A549 treated with Mapracorat at 1 μM for 4 hours (cell line): ENCODE data around the gene SDHAF1. TPM values are rescaled to one million over a fixed set of nuclear protein-coding genes. Genes with fewer than 3 reads are reported as not detected.

Experiments
- total RNA-seq: library from RNA; stranded (reverse); fragments of 200-300 nt; extraction: Qiagen RNA extraction; gene quantifications from 5 replicates; pipeline ENCODE4 v1.2.3, GENCODE V29; 2022

Gene SDHAF1, protein sequence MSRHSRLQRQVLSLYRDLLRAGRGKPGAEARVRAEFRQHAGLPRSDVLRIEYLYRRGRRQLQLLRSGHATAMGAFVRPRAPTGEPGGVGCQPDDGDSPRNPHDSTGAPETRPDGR
- total RNA-seq, result 28.4 to 51.5 TPM (median 47.8 TPM) in 5 replicates

DNA sequence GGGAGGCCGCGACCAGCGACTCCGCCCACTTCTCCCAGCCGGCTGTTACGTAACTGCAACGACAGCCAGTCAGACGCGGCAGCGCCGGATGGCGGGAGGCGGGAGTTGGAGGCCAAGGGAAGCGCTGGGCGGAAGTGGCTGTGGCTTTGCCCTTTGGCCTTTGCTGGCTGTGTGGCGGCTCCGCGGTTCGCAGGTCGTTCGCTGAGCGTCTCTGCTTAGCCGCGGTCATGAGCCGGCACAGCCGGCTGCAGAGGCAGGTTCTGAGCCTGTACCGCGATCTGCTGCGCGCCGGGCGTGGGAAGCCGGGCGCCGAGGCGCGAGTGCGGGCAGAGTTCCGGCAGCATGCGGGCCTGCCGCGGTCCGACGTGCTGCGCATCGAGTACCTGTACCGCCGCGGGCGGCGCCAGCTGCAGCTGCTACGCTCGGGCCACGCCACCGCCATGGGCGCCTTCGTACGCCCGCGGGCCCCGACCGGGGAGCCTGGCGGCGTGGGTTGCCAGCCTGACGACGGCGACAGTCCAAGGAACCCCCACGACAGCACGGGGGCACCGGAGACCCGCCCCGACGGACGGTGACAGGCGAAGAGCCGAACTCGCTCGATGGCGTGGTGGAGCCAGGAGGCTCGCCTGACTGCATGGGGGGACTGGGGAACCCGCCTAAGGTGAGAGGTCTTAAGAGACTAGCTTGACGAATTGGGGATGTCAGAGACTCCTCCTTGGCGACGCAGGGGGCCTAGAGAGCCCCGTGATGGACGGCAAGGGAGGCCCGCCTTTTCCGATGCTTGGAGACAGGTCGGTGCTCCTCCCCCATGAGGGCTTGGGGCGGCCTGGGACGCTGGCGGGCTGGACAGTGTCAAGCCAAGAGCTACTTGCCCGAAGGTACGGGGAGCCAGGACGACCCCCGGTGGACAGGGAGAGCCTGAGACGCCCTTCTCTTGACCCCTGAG, at the start of gene SDHAF1:
SDHAF1 (plus strand) TSS at position 141 of the 946 bp plus-strand sequence; CDS start at position 228, 87 bp downstream.

DNA sequence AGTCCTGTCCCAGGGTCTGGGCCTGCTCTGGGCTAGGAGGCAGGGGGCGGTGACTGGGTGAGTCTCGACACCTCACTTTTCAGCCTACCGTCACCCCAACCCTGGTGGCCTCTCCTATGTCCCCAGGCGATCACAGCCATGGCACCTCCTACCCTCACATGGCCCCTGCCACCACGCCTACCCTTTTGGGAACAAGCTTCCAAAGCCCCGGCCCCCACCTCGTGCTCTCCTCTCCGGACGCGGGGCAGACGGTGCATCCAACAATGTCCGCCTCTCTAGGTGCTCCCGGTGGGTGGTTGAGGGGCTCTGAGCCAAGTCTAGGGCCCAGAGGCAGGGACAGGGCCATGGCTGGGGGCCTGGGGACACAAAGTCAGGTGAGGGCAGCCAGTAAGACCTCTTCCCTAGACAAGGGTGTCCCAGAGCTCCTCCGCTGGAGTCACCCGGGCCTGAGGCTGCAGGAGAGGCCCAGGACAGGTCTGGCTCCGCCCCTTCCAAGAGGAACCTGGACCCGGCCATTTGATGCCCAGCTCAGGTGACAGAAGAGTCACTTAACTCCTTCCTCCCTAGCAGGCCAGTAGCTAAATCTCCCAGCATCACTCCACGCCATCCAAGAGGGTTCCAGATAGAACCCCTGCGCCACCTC, 13.5 kb downstream of the SDHAF1 start, which contains the start of gene SYNE4:
SYNE4 (minus strand) TSS at position 478 of the 643 bp plus-strand sequence; CDS start at position 346, 132 bp downstream.

DNA sequence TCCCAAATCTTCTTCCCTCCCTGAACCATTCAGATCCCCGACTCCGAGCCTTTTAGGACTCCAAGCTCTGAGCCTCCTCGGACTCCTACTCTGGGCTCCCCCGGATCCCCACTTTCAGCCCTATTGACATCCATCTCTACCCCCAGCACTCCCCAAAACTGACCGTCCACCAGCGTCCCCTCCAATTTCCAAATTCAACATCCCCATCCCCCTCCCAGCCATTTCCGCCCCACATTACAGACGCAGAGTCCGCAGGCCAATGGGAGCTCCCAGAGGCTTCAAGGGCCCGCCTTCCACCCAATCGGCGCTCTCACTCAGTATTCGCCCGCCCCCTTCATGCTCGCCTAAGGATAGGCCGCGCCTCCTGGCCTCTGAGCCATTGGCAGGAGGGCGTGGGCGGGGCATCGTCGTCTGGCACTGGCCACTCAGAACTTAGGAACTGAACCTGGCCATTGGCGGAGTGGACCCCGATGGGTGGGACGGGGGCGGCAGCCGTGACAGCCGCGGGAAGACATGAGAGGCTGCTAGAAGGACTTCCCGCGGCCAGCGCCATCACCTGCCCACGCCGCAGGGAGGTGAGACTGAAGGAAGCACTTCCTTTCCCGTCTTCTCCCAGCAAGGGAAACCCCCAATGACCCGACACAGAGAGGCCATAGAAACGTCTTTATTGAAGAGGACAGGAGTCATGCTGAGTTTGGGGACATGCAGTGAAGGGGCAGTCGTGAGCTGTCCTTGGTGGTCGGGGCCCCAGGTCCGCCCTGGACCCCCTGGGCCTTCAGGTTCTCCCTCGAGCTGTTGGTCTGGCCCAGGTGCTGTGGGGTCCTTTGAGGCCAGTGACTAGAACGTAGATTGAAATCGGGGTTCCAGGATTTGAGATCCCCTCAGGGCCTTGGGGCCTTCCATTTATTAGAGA, 19.3 kb downstream of the SDHAF1 start, which contains the start of gene ALKBH6:
ALKBH6 (minus strand) TSS at position 202 of the 913 bp plus-strand sequence. CDS start 816 bp downstream, outside the sequence.

DNA sequence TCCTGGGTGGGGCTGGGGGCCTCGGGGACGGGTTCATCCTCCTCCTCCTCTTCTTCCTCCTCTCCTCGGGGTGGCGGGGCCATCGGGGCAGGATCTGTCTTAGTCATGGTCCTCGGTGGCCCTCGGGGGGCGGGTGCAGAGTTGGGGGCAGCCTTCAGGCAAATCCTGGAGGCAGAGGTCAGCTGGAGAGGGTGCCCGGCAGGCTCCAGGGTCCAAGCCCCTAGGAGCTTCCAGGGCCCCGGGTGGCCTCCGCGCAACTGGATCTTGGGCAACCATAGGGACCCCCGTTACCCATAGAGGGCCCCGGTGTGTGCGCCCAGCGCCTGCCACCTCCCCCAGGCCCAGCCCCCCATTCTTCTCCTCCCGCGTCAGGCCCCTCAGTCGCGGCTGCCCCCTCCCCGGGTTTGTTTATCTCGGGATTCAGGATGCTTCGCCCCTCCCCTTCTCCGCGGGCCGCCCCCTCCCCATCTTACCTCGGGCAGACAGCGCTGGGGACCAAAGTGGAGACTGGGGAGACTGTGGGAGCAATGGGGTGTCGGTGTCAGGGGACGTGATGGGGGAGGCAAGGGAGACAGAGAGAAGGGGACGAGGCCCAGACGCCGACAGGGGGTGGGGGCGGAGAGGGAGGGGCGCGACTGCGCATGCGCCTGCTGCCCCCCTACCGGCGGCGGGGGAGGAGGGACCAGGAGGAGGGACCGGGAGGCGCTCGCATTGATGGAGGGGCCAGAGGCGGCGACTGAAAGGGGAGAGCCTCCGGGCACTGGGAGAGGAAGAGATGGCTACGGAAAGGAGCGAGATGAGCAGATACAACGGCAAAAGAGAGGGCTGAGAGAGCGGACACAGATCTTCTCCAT, 37.5 kb downstream of the SDHAF1 start, which contains the start of gene CLIP3:
CLIP3 (minus strand) TSS at position 623 of the 854 bp plus-strand sequence; CDS start at position 107, 516 bp downstream.

Other genes with a start within 250 kb of the SDHAF1 start
- gene U2AF1L4, start 249.8 kb upstream of the SDHAF1 start, total RNA-seq, result 24.6 to 30.2 TPM (median 25.0 TPM) in 5 replicates
- gene PSENEN, start 249.5 kb upstream of the SDHAF1 start, total RNA-seq, result 288 to 310 TPM (median 290 TPM) in 5 replicates
- gene LIN37, start 246.6 kb upstream of the SDHAF1 start, total RNA-seq, result 20.3 to 28.5 TPM (median 22.0 TPM) in 5 replicates
- 0.12 to 0.28 TPM (median 0.19 TPM) in 3 of 5 replicates, not detected in the others for gene HSPB6, start 238.2 kb upstream of the SDHAF1 start, total RNA-seq
- gene PROSER3, start 237.0 kb upstream of the SDHAF1 start, total RNA-seq, result 24.6 to 30.3 TPM (median 28.2 TPM) in 5 replicates
- 3.9 to 9.3 TPM (median 7.6 TPM) in 5 replicates for gene ARHGAP33, start 219.6 kb upstream of the SDHAF1 start, total RNA-seq
- gene PRODH2, start 182.3 kb upstream of the SDHAF1 start, total RNA-seq, result 0.16 to 0.53 TPM (median 0.34 TPM) in 5 replicates
- 0.27 to 0.75 TPM (median 0.56 TPM) in 5 replicates for gene NPHS1, start 142.7 kb upstream of the SDHAF1 start, total RNA-seq
- gene KIRREL2, start 138.3 kb upstream of the SDHAF1 start, total RNA-seq, result 0.42 to 0.60 TPM (median 0.55 TPM) in 5 replicates
- gene APLP1, start 126.6 kb upstream of the SDHAF1 start, total RNA-seq, result 73.4 to 99.4 TPM (median 94.1 TPM) in 5 replicates
- 5.5 to 7.7 TPM (median 6.2 TPM) in 5 replicates for gene NFKBID, start 94.6 kb upstream of the SDHAF1 start, total RNA-seq
- 0.30 to 0.45 TPM (median 0.35 TPM) in 5 replicates for gene HCST, start 92.7 kb upstream of the SDHAF1 start, total RNA-seq
- gene TYROBP, start 86.9 kb upstream of the SDHAF1 start, total RNA-seq, result not detected in 5 replicates
- gene LRFN3, start 58.8 kb upstream of the SDHAF1 start, total RNA-seq, result 12.9 to 23.3 TPM (median 21.0 TPM) in 5 replicates
- gene SYNE4, start 13.6 kb downstream of the SDHAF1 start, total RNA-seq, result 0.11 to 0.28 TPM (median 0.15 TPM) in 5 replicates
- 21.2 to 31.5 TPM (median 22.9 TPM) in 5 replicates for gene ALKBH6, start 19.0 kb downstream of the SDHAF1 start, total RNA-seq
- 0.72 to 1.3 TPM (median 0.84 TPM) in 5 replicates for gene CLIP3, start 37.7 kb downstream of the SDHAF1 start, total RNA-seq
- 4.9 to 8.1 TPM (median 6.5 TPM) in 5 replicates for gene THAP8, start 59.1 kb downstream of the SDHAF1 start, total RNA-seq
- 19.3 to 30.3 TPM (median 26.1 TPM) in 5 replicates for gene WDR62, start 59.7 kb downstream of the SDHAF1 start, total RNA-seq
- gene OVOL3, start 116.0 kb downstream of the SDHAF1 start, total RNA-seq, result 0.29 to 0.78 TPM (median 0.41 TPM) in 4 of 5 replicates, not detected in the other
- gene POLR2I, start 119.7 kb downstream of the SDHAF1 start, total RNA-seq, result 235 to 264 TPM (median 260 TPM) in 5 replicates
- 470 to 583 TPM (median 556 TPM) in 5 replicates for gene TBCB, start 120.3 kb downstream of the SDHAF1 start, total RNA-seq
- gene CAPNS1, start 144.9 kb downstream of the SDHAF1 start, total RNA-seq, result 1,613 to 2,236 TPM (median 2,124 TPM) in 5 replicates
- not detected in 5 replicates for gene COX7A1, start 157.3 kb downstream of the SDHAF1 start, total RNA-seq
- gene ZNF565, start 219.5 kb downstream of the SDHAF1 start, total RNA-seq, result 3.9 to 5.2 TPM (median 4.3 TPM) in 5 replicates
- 105 to 154 TPM (median 113 TPM) in 5 replicates for gene ZNF146, start 219.9 kb downstream of the SDHAF1 start, total RNA-seq